CD4-positive, alpha-beta T cell treated with Interleukin-17A for 1 hour (primary cell): ENCODE results near the gene TPR.

Experiments used
- DNase-seq: peaks from one replicate; pipeline ENCODE4 v3.0.0-alpha.2; 2020

Gene TPR

DNA sequence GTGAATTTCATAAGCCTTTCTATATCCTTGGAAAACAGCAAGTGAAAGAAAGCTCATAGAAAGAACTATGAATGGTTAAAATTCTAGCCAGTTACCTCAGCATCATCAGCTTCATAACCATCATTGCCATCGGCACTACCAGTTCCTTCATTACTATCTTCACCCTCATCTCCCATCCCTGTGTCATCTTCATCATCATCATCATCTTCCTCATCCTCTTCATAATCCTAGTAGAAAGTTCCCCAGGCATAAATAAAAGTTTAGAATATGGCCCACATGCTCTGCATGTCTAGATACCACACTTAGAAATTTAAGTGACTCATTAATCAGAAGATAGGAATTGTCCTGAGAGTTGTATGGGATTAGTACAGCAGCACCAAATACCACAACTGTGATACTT lies 49.0 kb downstream of the TPR start:
- DNase-seq: no peak

DNA sequence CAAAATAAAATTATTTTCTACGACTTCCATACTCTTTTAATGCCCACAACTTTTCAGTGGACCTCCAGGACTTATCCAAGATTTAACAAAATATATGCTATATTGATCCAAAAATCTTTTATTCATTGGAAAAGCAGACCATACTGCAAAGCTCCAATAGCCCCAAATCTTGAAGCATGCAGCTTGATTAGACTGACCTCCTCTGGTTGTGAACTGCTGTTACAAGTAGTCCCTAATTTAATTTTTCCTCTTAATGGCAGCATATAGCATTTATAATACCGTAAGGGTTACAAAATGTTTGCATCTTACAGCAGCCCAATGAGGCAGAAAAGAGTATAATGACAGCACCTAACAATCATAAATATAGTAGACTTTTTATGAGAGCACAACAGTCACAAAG lies 49.8 kb downstream of the TPR start:
- DNase-seq: peak; percentile 37

DNA sequence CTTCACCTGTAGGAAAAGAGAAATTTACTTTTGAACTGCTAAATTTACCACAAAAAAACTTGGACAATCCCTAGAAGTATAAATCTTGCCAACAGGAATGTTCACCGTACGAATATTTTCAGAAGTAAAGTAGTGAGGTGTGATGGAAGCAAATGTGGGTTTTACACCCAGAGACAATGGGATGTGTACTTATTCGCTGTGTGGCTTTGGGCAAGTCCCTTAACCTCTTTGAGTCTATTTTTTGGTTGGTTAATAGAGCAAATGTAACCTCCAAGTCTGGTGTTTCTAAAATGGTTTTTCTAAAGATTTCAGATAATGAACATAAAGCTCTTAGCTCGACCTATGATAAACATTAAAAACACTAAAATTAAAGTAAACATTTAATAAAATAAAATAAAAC lies 51.2 kb downstream of the TPR start:
- no peak for DNase-seq

DNA sequence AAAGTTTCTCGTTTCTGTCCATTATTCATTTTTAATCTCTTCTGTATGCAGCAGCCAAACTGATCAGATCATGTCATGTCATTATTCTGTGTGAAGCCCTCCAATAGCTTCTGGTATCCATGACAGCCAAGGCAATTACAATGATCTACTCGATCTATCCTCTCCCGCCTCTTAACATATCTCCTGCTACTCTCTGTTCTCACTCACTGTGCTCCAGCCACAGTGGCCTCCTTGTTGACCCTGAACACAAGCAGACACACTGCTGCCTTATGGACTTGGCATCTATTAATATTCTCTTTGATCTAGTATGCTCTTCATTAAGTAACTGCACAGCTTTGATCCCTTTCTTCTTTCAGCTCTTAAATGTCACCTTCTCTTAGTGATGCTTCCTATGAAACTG lies 59.5 kb downstream of the TPR start:
- no peak for DNase-seq

DNA sequence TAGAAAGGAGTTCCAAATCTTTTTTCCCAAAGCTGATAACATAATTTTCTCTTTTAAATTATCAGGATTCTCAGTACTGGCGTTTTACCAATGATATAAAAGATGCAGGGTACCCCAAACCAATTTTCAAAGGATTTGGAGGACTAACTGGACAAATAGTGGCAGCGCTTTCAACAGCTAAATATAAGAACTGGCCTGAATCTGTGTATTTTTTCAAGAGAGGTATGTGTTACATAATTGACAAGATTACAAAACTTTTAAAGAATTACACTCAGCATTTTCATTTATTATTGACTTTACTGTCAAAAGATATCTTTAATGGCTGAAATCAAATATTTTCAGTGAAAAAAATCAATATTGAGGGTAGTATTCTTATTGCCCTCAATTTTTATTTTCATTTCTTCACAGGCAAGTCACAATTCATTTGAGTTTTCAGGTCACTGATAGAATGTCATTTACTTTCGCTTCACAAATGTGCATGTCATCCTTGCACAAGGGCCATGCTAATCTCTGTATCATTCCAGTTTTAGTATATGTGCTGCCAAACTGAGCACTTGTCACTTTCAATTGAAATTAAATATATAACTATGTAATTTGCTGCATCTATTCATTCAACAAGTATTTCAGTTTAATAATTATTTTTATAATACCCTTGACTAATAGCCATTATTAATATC lies 63.5 kb downstream of the TPR start:
- DNase-seq: no peak

DNA sequence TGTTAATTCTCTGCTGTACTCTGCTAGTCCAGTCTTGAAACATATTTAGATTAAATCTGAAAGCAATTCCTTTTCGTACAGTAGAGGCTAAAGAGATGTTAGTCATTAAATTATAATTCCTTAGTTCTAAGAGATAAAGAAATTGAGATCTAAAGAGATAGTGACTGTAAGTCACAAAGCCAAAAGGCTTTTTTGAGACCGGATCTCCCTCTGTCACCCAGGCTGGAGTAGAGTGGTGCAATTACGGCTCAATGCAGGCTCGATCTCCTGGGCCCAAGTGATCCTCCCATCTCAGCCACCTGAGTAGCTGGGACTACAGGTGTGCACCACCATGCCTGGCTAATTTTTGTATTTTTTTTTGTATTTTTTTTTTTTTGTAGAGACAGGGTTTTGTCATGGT lies 64.7 kb downstream of the TPR start:
- DNase-seq: no peak

DNA sequence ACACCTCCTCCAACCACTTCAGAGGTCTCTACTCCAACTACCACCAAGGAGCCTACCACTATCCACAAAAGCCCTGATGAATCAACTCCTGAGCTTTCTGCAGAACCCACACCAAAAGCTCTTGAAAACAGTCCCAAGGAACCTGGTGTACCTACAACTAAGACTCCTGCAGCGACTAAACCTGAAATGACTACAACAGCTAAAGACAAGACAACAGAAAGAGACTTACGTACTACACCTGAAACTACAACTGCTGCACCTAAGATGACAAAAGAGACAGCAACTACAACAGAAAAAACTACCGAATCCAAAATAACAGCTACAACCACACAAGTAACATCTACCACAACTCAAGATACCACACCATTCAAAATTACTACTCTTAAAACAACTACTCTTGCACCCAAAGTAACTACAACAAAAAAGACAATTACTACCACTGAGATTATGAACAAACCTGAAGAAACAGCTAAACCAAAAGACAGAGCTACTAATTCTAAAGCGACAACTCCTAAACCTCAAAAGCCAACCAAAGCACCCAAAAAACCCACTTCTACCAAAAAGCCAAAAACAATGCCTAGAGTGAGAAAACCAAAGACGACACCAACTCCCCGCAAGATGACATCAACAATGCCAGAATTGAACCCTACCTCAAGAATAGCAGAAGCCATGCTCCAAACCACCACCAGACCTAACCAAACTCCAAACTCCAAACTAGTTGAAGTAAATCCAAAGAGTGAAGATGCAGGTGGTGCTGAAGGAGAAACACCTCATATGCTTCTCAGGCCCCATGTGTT lies 66.6 kb downstream of the TPR start:
- DNase-seq: peak; percentile 16

DNA sequence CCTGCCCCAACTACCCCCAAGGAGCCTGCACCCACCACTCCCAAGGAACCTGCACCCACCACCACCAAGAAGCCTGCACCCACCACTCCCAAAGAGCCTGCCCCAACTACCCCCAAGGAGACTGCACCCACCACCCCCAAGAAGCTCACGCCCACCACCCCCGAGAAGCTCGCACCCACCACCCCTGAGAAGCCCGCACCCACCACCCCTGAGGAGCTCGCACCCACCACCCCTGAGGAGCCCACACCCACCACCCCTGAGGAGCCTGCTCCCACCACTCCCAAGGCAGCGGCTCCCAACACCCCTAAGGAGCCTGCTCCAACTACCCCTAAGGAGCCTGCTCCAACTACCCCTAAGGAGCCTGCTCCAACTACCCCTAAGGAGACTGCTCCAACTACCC lies 67.6 kb downstream of the TPR start:
- DNase-seq: no peak

DNA sequence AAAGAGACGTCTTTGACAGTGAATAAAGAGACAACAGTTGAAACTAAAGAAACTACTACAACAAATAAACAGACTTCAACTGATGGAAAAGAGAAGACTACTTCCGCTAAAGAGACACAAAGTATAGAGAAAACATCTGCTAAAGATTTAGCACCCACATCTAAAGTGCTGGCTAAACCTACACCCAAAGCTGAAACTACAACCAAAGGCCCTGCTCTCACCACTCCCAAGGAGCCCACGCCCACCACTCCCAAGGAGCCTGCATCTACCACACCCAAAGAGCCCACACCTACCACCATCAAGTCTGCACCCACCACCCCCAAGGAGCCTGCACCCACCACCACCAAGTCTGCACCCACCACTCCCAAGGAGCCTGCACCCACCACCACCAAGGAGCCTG lies 68.5 kb downstream of the TPR start:
- no peak for DNase-seq

DNA sequence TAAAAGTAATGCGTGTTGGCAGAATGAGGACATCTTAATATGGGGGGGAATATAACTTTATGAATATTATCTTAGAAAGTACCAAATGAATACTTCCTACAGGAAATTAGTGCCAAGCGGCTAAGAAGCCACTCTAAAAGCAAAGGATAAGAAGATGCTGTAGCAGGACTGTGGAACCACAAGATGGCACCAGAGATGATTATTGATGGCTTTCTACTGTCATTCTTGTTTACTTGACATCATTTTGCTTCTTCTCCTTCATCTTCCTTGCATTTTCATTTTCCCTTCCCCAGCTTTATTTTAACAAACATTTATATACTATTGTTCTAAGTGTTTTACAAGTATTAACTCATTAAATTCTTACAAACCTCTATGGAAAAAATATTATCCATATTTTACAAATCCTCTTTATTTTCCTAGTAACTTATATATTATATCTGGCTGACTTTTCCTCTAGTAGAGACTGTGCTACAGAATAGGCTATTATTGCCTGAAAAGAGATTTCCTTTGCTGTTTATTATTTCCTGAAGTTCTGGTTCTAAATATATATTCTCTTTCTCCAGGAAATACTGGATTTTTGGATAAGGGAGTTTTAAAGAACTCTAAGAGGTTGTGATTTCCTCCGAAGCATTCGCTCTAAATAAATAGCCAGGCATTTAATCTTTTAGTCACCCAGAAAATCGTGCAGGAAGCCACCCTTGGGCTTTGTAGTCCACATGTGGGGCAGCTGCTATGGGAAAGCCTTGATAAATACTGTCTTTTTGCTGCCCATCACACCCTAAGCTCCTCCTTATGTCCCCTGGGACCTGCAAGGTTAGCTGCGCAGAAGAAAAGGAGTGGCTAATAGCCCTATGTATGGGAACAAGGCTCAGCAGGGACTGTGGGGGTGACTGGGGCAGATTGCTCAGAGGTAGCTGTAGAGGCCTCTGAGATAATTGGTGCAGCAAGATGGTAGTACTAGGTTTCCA lies 69.8 kb downstream of the TPR start:
- peak; percentile 47 for DNase-seq

DNA sequence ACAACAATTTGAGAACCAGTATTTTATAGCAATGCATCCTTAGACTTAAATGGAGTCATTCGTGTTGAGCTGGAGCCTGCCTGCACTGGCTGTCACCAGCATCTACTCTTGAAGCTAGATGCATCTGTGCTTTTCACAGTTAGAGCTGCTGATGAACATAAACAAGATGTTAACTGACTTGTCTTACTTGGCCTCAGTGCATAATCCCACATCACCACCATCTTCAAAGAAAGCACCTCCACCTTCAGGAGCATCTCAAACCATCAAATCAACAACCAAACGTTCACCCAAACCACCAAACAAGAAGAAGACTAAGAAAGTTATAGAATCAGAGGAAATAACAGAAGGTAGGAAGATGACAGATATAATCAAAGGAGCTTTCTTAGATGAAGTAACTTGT lies 71.1 kb downstream of the TPR start:
- DNase-seq: peak; percentile 28

DNA sequence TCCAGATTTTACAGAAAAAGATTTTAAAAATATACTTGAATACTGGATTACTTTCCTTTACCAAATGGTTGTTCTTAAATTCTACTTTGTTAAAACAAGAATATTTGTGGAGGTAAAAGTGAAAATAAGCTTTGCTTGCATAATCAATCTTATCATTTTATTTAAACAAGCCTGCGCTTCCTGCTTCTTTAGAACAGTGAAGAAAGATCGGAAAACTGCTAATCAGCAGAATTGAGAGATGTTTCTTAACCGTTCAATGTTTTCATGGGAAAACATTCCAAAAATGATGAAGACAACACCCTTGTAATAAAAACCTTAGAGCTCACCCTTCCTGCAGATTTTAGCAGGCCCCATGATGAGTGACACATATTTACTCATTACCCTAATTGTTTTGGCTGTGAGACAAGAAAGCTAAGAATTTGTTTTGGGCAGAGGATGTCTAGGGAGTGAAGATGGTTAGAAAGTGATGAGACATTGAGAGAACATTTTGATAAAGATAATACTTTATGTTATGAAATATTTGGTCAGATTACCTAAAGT lies 72.6 kb downstream of the TPR start:
- DNase-seq: no peak

DNA sequence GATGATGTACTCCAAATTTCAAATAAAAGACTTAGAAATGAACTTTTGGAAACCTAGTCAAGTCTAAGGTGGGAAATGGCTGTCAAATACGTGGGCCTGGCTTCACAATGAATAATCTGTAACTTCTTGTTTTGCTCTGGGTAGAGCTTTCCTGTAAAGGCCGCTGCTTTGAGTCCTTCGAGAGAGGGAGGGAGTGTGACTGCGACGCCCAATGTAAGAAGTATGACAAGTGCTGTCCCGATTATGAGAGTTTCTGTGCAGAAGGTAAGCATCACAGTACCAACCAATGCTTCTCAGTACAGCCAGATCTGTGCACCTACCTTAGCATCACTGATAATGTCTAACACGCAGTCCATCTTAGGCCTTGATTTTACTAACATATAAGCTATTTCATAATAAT lies 73.6 kb downstream of the TPR start:
- no peak for DNase-seq

DNA sequence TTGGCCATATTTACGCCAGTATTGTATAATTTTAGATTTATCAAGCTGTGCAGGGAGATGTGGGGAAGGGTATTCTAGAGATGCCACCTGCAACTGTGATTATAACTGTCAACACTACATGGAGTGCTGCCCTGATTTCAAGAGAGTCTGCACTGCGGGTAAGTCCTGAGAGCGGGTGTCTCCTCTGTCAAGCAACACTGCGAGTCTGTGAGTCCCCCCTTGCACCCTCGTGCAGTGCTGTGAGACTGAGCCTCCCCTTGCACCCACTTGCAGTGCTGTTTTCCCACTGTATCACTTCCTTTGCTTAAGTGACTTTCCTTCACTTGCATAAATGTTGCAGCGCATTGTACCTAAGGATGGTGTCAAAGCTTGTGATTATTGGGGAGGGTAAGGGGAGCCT lies 75.0 kb downstream of the TPR start:
- DNase-seq: no peak

DNA sequence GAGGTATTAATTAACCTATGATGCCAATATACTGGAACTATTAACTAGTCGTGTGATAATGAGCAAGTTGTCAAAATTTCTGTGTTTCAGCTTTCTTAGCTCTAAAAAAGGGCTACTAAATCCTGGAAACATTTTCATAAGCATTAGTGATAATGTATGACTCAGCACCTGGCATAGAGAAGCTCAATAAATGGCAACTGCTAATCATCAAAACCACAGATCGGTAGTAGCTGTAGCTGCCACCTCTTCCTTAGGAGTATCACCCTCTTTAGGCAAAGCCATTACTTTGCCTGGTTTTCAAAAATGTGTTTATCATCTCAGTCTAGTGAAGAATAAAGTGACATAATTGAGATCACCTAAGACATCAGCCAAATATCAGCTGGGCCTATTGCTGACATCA lies 75.5 kb downstream of the TPR start:
- DNase-seq: no peak

DNA sequence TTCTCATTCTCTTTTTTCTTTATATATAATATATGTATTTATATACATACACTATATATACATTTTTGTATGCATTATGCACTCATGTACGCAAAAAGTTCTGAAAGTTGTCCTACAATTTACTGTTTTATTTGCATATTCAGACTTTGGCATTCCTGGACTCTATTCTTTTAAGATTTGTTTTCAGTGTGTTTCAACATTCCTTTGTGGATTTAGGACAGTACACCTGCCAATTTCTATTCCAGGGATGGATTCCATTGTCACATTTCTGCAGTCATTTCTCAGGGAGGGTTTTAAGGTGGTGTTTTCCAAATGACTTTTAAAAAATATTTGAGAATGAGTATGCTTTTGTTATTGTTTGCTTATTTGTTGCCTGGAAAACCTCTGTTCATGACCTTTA lies 76.2 kb downstream of the TPR start:
- DNase-seq: no peak

DNA sequence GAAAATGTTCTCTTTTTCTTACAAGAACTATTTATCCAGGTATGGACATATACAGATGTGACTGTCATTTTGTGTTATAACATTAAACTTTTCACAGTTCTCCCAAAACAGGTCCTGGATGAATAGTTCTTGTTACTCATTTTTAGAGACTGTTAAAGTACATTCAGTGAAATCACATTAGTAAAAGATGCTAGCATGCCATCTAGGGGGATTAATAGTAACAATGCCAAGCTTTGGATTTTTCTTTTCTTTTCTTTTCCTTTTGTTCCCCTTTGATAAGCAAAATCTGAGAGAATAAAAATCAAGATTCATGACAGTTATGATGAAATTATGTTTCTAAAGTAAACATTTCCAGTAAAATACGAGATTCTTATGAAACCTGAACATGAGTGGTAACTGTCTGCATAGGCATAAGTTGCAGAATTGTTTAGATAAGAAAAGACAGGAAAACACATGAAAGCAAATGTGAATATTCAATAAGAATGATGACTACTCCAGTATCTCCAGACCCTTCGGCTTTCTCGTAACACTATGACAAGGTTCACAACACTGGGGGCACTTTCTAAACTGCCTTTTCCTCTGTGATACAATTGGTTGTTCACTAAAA lies 77.5 kb downstream of the TPR start:
- no peak for DNase-seq

DNA sequence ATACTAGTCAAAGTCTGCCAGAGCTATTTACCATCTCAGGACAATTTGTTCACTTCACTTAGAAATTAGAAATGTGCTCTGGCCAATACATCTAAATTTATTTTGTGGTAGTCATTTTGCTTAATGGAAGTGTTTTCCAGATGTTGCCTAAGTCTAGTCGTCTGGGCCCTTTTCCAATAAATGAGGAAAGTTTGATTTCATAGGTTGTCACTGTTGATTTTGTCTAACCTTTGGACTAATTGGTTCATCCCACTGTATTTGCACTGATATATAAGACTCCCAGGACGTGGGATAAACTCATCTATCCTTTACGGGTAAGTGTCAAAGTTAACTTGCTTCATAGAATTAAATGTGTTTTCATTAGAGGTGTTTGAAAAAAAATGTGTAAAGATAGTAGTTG lies 79.1 kb downstream of the TPR start, which contains the start of gene PRG4:
Gene PRG4 (plus strand): TSS at position 300 of the 400 bp plus-strand sequence.
- no peak for DNase-seq

DNA sequence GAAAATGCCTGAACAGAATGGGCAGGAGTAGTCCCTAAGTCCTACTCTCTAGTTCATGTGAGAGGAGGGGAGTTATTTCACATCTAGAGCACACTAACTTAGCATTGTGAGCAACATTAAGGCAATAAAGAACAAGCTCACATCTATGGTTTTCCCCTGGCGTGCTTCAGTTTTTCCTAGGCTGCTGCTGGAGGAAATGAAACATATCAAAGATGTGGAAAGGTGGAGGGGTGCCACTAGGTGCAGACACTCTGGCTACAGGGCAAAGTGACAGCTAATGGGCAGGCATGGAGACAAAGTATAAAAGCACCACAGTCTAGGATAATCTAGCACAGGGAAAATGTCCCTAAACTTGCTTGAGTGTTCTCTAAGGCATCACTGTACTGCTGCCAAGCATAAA lies 82.2 kb downstream of the TPR start:
- no peak for DNase-seq

DNA sequence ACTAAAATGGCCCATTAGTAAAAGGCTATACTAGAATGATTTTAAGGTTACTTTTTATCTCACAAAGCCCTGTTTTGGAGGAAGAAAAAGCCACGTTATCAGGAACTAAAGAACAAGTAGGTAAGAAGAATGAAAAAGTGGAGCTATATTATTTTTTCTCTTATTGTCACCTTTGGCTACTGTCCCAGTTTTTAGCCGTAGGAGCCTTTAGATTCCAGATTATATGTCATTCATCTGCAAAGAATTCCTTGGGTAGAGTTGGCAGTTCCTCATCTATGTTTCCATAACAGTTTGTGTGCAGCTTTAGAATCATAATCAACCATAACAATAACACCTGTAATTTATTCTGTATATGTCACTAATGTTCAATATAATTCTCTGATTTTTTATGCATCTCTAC lies 83.8 kb downstream of the TPR start:
- no peak for DNase-seq

DNA sequence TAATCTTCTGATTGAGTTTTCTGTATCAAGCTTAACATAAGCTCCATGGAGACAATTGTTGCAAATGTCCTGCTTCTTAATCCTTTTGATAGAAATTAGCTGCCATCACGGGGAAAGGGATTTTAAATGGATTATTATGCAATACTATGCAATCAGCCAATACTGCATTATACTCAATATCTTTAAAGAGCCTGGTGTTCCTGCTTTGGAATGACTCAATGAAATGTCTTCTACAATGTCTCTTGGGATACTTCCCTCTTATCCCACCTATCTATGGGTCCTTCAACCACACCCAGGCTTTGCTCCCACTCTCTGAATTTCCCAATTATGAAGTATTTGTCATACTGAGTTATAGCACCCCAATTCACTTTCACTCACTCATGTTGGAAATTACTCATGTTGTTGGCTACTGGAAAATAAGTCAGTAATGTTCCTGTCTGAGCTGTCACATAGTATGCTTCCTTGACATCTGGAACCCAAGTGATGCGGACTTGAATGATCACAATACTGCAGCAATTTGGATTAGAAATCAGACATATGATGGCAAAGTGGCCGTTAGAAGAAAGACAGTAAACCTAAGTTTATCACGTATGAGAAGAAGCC lies 85.0 kb downstream of the TPR start:
- DNase-seq: no peak

DNA sequence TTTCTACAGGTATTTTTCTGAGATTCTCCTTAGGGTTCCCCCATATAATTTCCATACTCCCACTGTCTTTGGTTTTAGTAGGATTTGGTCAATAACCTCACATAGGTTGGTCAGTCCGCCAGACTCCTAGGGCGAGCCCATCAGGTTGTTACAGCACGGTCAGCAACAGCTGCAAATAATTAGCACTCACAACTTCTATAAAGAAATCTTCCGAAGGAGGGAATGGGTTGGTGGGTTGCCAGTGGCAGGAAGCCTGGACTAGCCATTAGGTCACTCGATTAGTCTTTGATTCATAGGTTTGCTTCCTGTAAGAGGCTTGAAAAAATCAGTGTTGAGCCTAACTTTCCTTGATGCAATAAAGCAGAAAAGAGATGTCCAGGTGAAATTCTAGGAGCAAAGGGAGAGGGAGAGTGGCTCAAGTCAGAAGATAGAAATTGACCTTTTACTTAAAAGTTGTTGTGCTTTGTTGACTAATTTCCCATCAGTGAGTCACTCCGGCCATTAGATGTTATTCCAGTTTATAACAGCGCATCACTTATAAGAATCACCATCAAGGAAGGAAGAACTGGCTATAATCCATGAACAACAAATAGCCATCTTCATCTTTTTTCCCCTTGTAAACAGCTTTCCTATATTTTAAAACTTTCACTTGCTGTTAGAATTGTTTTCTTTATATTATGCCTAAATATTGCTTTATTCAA lies 88.3 kb downstream of the TPR start:
- DNase-seq: no peak
